AG10803 (cell line): ENCODE results near the gene NUDC.

ENCODE experiments used
- DNase-seq: peaks from one replicate; pipeline ENCODE4 v3.0.0; 2010; ENCODE audit warnings: low read depth
- H3K4me3 ChIP-seq: 2 replicates; pipeline ENCODE4 v1.5.1; 2011; ENCODE audit warnings: mild to moderate bottlenecking, low read length, control low read depth
- CTCF ChIP-seq: conservative IDR thresholded peaks from 2 replicates; pipeline ENCODE4 v1.5.1; 2011; ENCODE audit warnings: mild to moderate bottlenecking, low read length, control low read depth, inconsistent platforms

The NUDC gene

GRCh38 chr1:26913389-26913753 lies 8.2 kb upstream of the NUDC start:
- no peak for TF ChIP-seq CTCF
- DNase-seq: no peak
- H3K4me3 ChIP-seq: no peak overlapping the region

- H3K4me3 ChIP-seq: no peak within 1 kb of the TSS
- no peak for DNase-seq
- no peak for TF ChIP-seq CTCF
Observed at GRCh38 chr1:26913754-26914619, 7.6 kb upstream of the NUDC start, which contains the start of gene NR0B2. TSS of gene NR0B2 (minus strand) at chr1:26913975. CDS start at chr1:26913940, 35 bp downstream.

- no peak overlapping the region for H3K4me3 ChIP-seq
- no peak for DNase-seq
- TF ChIP-seq CTCF: no peak
Observed at GRCh38 chr1:26915204-26915842, 6.2 kb upstream of the NUDC start.

GRCh38 chr1:26921126-26921539 lies 410 bp upstream of the NUDC start:
- DNase-seq: no peak
- TF ChIP-seq CTCF: no peak
- H3K4me3 ChIP-seq: peak overlapping the region; percentile 59

- no peak for DNase-seq
- peak overlapping the region; percentile 87 for H3K4me3 ChIP-seq
- no peak for TF ChIP-seq CTCF
Observed at GRCh38 chr1:26922431-26922729, 837 bp downstream of the NUDC start.

GRCh38 chr1:26922901-26923300 lies 1.4 kb downstream of the NUDC start:
- no peak for TF ChIP-seq CTCF
- DNase-seq: no peak

GRCh38 chr1:26923711-26924110 lies 2.2 kb downstream of the NUDC start:
- no peak for DNase-seq
- no peak overlapping the region for H3K4me3 ChIP-seq
- no peak for TF ChIP-seq CTCF

More at GRCh38 chr1:26922901-26923300, 1.4 kb downstream of the NUDC start:
- H3K4me3 ChIP-seq: peak overlapping the region; percentile 87
